GM08714 (cell line): ENCODE results near the gene ARL6IP5.

Experiments used
- H3K4me3 ChIP-seq: fragments of 200-500 bp; sonication (Bioruptor generic); 2 replicates; pipeline ENCODE4 v1.5.1; 2014; ENCODE audit warnings: mild to moderate bottlenecking, low read length, inconsistent platforms
- ZNF274 ChIP-seq: IDR thresholded peaks from 2 replicates; pipeline ENCODE4 v1.6.1; 2012; ENCODE audit warnings: mild to moderate bottlenecking, low read depth, low read length

The ARL6IP5 gene

GRCh38 chr3:69116897-69117296 lies 32.2 kb downstream of the ARL6IP5 start:
- no peak for TF ChIP-seq ZNF274
- H3K4me3 ChIP-seq = no peak overlapping the region

- no peak overlapping the region for H3K4me3 ChIP-seq
- no peak for TF ChIP-seq ZNF274
These were observed 33.8 kb downstream of the ARL6IP5 start for GRCh38 chr3:69118555-69118954.

- TF ChIP-seq ZNF274 = no peak
- no peak overlapping the region for H3K4me3 ChIP-seq
These were observed 34.4 kb downstream of the ARL6IP5 start for GRCh38 chr3:69119138-69119537.

GRCh38 chr3:69119681-69120080 lies 34.9 kb downstream of the ARL6IP5 start:
- H3K4me3 ChIP-seq = no peak overlapping the region
- TF ChIP-seq ZNF274 = no peak

- no peak overlapping the region for H3K4me3 ChIP-seq
- no peak for TF ChIP-seq ZNF274
These were observed 36.2 kb downstream of the ARL6IP5 start for GRCh38 chr3:69120879-69121464.

GRCh38 chr3:69121513-69121912 lies 36.8 kb downstream of the ARL6IP5 start:
- no peak overlapping the region for H3K4me3 ChIP-seq
- no peak for TF ChIP-seq ZNF274

GRCh38 chr3:69121950-69122349 lies 37.2 kb downstream of the ARL6IP5 start:
- TF ChIP-seq ZNF274 = no peak
- H3K4me3 ChIP-seq = no peak overlapping the region

- H3K4me3 ChIP-seq = no peak within 1 kb of the TSS
- no peak for TF ChIP-seq ZNF274
These were observed 37.7 kb downstream of the ARL6IP5 start, which contains the start of gene LMOD3 for GRCh38 chr3:69122403-69122802. Gene LMOD3 (minus strand): TSS chr3:69122595. CDS start chr3:69122386, 209 bp downstream.

GRCh38 chr3:69126216-69126615 lies 41.5 kb downstream of the ARL6IP5 start:
- no peak for TF ChIP-seq ZNF274
- H3K4me3 ChIP-seq = no peak overlapping the region

GRCh38 chr3:69126999-69127398 lies 42.3 kb downstream of the ARL6IP5 start:
- H3K4me3 ChIP-seq = no peak overlapping the region
- TF ChIP-seq ZNF274 = no peak

- no peak for TF ChIP-seq ZNF274
- H3K4me3 ChIP-seq = no peak overlapping the region
These were observed 43.8 kb downstream of the ARL6IP5 start for GRCh38 chr3:69128509-69128908.

- TF ChIP-seq ZNF274 = no peak
- no peak overlapping the region for H3K4me3 ChIP-seq
These were observed 44.8 kb downstream of the ARL6IP5 start for GRCh38 chr3:69129531-69129930.

GRCh38 chr3:69130689-69131088 lies 46.0 kb downstream of the ARL6IP5 start:
- no peak for TF ChIP-seq ZNF274
- no peak overlapping the region for H3K4me3 ChIP-seq

GRCh38 chr3:69137005-69137404 lies 52.3 kb downstream of the ARL6IP5 start:
- TF ChIP-seq ZNF274 = no peak
- no peak overlapping the region for H3K4me3 ChIP-seq

GRCh38 chr3:69137412-69137811 lies 52.7 kb downstream of the ARL6IP5 start:
- TF ChIP-seq ZNF274 = no peak
- H3K4me3 ChIP-seq = no peak overlapping the region

GRCh38 chr3:69141313-69141712 lies 56.6 kb downstream of the ARL6IP5 start:
- no peak overlapping the region for H3K4me3 ChIP-seq
- TF ChIP-seq ZNF274 = no peak
